A375 (cell line): ENCODE results near the gene GFPT1. TPM values are rescaled to one million over a fixed set of nuclear protein-coding genes. Genes with fewer than 3 reads are reported as not detected.

ENCODE experiments used
- small RNA-seq: library from RNA; depleted of rRNA; stranded (forward); fragments of <200 nt; gene quantifications from one replicate; pipeline ENCODE3, GENCODE V24; 2014
- total RNA-seq: library from RNA; depleted of rRNA; stranded (reverse); fragments of >200 nt; shearing (Covaris generic); gene quantifications from 2 replicates; pipeline ENCODE4 v1.2.3, GENCODE V29; 2014; rRNA removed

Gene GFPT1
- total RNA-seq: 28.3 and 30.0 TPM in 2 replicates

GRCh38 chr2:69386789-69387734 is at the start of gene GFPT1:
Gene GFPT1, minus strand, starts transcription at chr2:69387227. Its CDS starts 156 bp downstream, at chr2:69387071.

Small RNA genes within 50 kb of the gene (small RNA-seq; reads per million reads assigned to genes)
- not detected for gene RF00019

Other genes with a start within 250 kb of the GFPT1 start
- 34.9 and 50.1 TPM in 2 replicates for gene NFU1, start 50.2 kb upstream of the GFPT1 start, total RNA-seq